ENCODE data around the gene IL1RAP. TPM values are rescaled to one million over a fixed set of nuclear protein-coding genes. Genes with fewer than 3 reads are reported as not detected.

The IL1RAP gene
- total and polyA plus RNA-seq, 10 donors: 1.1 to 47.4 (median 24.6) TPM

DNA sequence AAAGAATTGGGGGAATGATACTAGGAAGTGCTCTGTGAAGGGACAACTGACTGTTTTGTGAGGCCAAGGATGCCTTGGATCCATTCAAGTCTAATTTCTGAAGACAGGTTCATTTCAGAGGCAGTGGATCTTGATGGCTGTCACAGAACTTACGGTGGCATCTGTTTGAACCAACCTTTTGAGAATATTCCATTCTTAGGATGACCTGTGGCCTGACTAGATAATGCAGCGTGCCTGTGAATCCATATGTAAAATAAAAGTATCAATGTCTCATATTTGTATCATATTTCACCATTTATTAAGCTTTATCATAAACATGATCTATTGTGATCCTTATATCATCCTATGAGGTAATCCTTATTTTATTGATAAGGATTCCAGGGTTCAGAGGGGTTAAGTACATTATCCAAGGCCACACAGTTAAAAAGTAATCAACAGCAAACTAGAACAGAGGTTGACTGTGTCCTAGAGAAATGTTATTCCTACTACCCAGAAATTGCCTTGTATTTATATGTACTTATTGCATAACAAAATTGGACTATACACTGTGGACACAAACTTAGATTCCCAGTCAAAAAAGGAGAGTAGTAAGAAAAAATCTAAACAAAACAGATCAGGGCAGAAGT, 34.3 kb downstream of the IL1RAP start:
- H3K36me3 ChIP-seq: peaks cover 0 to 20% (median 0%) of the 10 kb centered on the region in 6 donors
- H3K27me3 ChIP-seq (replicated peaks in 1 of 7): no peaks in the 10 kb centered on the region
- intact Hi-C loops (cut with DNase I; ENCODE audit: low total_unique reads): no loop called here
- no peaks in the 10 kb centered on the region for H3K4me1 ChIP-seq
- no peak for DNase-seq
- no peak for TF ChIP-seq POLR2A (IDR thresholded peaks at IDR 0.05)
- TF ChIP-seq, protein P1, sequence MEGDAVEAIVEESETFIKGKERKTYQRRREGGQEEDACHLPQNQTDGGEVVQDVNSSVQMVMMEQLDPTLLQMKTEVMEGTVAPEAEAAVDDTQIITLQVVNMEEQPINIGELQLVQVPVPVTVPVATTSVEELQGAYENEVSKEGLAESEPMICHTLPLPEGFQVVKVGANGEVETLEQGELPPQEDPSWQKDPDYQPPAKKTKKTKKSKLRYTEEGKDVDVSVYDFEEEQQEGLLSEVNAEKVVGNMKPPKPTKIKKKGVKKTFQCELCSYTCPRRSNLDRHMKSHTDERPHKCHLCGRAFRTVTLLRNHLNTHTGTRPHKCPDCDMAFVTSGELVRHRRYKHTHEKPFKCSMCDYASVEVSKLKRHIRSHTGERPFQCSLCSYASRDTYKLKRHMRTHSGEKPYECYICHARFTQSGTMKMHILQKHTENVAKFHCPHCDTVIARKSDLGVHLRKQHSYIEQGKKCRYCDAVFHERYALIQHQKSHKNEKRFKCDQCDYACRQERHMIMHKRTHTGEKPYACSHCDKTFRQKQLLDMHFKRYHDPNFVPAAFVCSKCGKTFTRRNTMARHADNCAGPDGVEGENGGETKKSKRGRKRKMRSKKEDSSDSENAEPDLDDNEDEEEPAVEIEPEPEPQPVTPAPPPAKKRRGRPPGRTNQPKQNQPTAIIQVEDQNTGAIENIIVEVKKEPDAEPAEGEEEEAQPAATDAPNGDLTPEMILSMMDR (IDR thresholded peaks at IDR 0.05 in 8 of 11, conservative IDR thresholded peaks at IDR 0.05 in 3 of 11): no peak
- no peak for TF ChIP-seq POLR2AphosphoS5 (IDR thresholded peaks at IDR 0.05)
- no peak overlapping the region for H3K27ac ChIP-seq
- H3K9me3 ChIP-seq: peaks cover 0 to 23% (median 12%) of the 10 kb centered on the region in 8 donors
- H3K4me3 ChIP-seq: no peak overlapping the region
- WGBS, 5 donors: 90 to 98% (median 94%) methylated on average over 2 of the region's 2 CpGs

DNA sequence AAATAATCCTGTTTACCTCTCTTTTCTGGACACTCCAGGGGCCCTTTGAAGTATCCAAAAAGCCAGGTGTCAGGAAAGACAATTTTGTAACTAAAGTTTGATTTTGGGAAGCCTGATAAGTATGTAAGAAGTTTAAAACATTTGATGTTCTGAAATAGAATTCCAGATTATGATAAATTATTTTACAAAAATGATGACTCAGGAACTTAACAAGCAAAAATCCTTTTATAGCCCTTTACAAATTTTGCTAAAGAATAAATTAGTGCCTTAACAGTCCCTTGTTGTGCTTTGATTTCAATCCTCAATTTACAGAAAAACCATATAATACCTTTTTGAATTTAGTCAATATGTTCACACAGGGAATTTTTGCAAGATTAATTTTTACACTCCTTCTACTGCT, 38.1 kb downstream of the IL1RAP start:
- no peak overlapping the region for H3K27ac ChIP-seq
- H3K27me3 ChIP-seq (replicated peaks in 1 of 7): no peaks in the 10 kb centered on the region
- no peak for DNase-seq
- no peaks in the 10 kb centered on the region for H3K4me1 ChIP-seq
- TF ChIP-seq POLR2A (IDR thresholded peaks at IDR 0.05): no peak
- TF ChIP-seq, protein P1 (IDR thresholded peaks at IDR 0.05 in 8 of 11, conservative IDR thresholded peaks at IDR 0.05 in 3 of 11): no peak
- TF ChIP-seq POLR2AphosphoS5 (IDR thresholded peaks at IDR 0.05): no peak
- H3K4me3 ChIP-seq: no peak overlapping the region
- intact Hi-C loops (cut with DNase I; ENCODE audit: low total_unique reads): no loop called here
- peaks cover 0 to 23% (median 12%) of the 10 kb centered on the region in 8 donors for H3K9me3 ChIP-seq
- peaks cover 0 to 20% (median 0%) of the 10 kb centered on the region in 6 donors for H3K36me3 ChIP-seq

DNA sequence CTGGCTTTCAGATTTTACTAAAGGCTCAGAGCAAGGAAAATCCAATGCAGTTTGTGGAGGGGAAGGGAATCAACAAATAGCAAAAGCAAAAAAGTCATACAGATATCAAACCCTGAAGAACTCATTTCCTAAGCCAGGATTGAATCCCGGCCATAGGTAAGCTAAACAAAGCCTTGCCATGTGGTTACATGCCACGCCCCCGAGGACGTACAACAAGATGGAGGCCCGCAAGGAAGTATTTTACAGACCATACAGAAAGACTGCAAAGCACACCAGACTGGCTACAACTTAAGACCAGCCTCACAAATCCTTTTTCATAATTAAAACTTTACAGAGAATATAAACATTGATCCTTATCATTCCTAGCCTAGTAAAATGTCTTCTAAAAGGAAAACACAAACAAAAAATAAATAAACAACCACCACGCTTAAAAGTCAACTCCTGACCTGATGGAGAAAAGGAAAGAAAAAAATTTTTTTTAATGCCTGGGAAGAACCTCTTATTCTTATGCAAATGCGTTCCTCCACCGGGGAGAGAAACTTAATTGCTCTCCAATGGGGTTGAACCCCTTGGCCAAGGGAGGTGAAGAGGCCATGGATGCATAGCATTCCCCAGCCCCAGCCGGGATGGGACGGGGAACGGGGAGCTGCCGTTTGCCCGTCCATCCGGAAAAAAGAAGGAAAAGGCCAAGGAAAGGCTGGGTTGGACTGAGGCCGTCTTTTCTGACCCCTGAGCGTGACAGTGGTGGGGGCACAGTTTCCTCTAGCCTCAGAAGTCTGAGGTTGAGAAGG, 39.3 kb downstream of the IL1RAP start:
- intact Hi-C loops (cut with DNase I; ENCODE audit: low total_unique reads): no loop called here
- Histone ChIP-seq H3K27ac (no peak overlapping the region), H3K9me3 (peaks cover 0 to 23% (median 12%) of the 10 kb centered on the region in 8 donors), H3K4me3 (no peak overlapping the region), H3K4me1 (no peaks in the 10 kb centered on the region), H3K27me3 (replicated peaks in 1 of 7) (no peaks in the 10 kb centered on the region), H3K36me3 (peaks cover 0 to 20% (median 0%) of the 10 kb centered on the region in 6 donors)
- no peak for DNase-seq
- TF ChIP-seq POLR2AphosphoS5 (IDR thresholded peaks at IDR 0.05) (no peak), POLR2A (IDR thresholded peaks at IDR 0.05) (no peak)
- TF ChIP-seq, protein P1 (IDR thresholded peaks at IDR 0.05 in 8 of 11, conservative IDR thresholded peaks at IDR 0.05 in 3 of 11): no peak
- 89 to 97% (median 90%) methylated on average over 15 to 16 of the region's 16 CpGs for WGBS, 5 donors

DNA sequence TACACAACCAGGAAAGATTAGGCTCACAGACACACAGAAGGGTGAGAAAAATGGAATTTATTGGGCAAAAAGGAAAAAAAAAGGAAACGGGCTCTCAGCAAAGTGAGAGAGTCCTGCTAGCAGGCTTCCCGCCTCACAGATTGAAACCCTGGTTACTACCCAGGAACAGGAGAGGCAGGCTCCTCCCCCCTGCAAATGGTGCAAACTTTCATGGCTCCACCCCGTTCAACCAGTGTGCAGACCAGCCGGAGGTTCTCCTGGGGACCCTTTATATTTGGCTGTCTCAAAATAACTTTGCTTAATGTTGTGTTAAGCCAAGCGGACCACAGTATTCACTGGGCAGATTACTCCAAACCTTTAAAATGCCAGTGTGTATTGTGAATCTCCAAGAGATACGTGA, 40.3 kb downstream of the IL1RAP start:
- no peaks in the 10 kb centered on the region for H3K4me1 ChIP-seq
- peaks cover 0 to 29% (median 15%) of the 10 kb centered on the region in 8 donors for H3K9me3 ChIP-seq
- H3K36me3 ChIP-seq: peaks cover 0 to 20% (median 0%) of the 10 kb centered on the region in 6 donors
- H3K27ac ChIP-seq: no peak overlapping the region
- 89 to 94% (median 93%) methylated on average over 6 of the region's 6 CpGs for WGBS, 5 donors
- no peak overlapping the region for H3K4me3 ChIP-seq
- intact Hi-C loops (cut with DNase I; ENCODE audit: low total_unique reads): no loop called here
- no peaks in the 10 kb centered on the region for H3K27me3 ChIP-seq (replicated peaks in 1 of 7)
- no peak for DNase-seq
- TF ChIP-seq POLR2A (IDR thresholded peaks at IDR 0.05) (no peak), POLR2AphosphoS5 (IDR thresholded peaks at IDR 0.05) (no peak)
- TF ChIP-seq, protein P1 (IDR thresholded peaks at IDR 0.05 in 8 of 11, conservative IDR thresholded peaks at IDR 0.05 in 3 of 11): no peak

Data from spleen (tissue), 11 donors.